ENCODE data around the gene GRK1.

Gene GRK1

DNA sequence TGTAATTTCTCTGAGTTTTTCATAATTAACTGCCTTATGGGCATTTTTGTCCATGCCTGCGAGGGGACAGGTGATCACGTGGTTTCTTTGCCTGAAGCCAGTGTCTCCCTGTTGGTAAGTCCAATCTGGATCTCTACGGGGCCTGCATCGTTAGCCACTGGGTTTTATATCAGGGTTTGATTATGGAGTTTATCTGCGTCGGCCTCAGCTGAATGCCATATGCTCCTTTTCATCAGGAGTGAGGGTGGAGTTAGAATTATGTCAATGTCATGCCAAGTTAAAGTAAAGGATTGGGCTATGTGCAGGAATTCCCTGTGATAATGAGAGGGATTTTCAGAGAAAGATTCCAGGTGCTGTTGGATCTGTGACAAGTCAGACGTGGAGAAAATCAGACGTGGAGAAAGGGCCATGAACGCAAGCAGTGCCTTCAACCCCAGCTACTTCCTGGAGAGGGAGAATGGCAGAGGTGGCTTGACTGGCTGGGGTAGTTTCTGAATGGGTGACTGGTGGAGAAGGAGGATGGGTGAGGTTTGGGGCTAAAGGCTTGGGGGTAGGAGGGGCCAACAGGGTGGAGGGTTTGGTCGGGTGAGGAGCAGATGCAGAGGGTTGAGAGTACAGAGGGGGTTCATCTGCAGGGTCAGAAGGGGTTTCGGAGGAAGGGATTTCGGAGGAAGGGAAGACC lies 116.3 kb downstream of the GRK1 start:
- no peak for DNase-seq

DNA sequence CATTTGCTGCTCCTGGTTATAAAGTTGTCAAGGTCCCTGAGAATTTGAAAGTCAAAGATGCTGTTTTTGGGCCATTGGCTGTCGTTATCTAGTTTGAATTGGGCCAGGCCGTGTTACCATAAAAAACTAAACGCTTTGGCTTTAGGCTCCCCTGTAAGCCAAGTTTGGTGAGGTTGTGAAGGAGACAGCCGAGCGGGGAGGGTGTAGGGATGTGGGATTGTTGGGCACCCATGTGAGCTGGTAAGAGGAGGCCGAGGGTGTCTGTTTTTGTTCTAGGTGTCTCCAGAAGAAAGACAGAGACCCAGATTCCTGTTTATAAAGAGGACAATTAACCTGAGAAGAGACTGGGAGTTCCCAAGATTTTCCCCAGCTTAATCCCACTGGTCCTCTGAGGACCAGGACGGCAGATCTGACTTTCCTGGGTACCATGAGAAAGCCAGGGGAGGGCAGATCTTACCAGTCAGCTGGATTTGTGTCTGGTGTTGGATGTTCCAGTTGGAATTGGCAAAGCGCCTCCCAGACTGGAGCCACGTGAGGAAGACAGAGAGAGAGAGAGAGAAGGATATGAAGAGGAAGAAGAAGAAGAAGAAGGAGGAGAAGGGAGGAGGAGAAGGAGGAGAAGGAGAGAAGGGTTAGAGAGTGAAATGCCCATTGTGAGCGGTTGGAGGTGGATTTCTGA lies 117.1 kb downstream of the GRK1 start:
- DNase-seq: no peak

DNA sequence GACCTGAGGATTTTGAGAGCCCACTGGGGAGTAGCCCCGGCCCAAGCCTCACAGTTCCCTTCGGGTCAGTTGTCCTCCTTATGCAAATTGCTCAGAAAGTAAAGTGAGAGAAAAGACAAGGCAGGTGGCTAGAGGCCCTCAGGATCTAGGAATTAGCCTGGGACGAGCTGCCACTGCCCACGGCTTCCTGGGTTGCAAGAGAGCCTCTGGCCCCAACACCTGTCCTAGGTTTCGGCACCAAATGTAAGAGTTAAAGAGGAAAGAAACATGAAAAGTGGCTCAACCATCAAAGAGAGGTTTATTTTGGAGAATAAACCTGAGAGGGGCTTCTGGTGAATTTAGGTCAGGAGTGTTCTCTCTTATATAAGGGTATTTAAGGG lies 117.6 kb downstream of the GRK1 start:
- DNase-seq: no peak

DNA sequence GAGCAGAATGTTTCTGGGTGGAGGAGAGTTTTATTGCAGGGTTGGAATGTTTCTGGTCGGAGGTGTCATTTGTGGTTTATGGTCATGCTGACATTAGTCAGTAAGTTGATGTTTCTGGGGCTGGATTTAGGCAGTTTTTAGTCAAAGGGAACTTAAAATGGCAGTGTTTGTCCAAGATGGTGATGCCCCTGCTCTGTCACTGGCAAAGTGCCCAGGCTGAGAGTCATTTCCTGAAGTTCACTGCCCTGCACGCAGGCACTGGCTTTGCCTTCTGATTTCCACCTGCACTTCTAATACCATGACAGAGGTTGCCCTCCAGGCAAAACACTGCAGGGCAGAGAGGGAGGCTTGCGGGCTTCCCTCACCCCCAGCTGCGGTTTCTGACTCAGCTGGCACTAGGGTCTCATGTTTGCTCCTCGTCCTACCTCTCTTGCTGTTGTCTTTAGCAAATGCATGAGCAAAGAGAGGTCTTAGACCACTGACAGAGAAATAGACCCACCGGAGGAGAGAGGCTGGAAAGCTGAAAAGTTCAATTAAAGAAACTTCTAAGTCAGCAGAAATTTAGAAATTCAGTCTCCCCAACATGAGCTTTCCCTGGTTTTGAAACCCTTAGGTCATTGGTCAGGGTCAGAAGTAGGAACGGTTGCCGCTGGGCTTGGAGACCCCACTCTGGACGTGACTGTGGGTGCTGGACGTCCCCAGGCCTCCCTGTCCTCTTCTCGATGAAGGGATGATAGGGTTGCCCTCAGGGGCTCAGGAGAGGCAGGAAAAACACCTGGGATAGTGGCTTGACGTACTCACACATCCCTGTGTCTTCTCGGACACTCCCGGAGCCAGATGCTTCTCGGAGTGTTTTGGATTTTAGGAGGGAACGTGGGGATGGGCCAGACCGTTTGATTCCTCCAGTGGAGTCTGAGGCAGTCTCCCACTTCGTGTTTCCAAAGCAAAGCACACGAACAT lies 118.3 kb downstream of the GRK1 start:
- peak; percentile 98 for DNase-seq

DNA sequence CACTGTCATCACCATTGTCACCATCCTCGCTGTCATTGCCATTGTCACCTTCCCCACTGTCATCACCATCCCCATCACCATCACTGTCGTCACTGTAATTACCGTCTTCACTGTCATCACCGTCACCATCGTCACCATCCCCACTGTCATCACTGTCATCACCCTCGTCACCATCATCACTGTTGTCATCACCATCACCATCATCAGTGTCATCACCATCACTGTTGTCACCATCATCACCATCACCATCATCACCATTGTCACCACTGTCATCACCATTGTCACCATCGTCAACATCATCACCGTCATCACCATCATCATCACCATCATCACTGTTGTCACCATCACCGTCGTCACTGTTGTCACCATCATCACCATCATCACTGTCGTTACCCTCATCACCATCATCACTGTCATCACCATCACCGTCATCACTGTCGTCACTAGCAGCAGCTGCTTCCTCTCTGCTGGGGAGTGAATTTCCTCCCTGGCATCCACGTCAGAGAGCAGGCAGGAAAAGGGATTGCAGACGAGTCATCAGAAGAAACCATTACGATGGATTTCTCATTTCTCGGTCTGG lies 119.3 kb downstream of the GRK1 start:
- peak; percentile 78 for DNase-seq

Measured in EL (cell line).